HL-60 (cell line): ENCODE data around the gene ACOXL.

Source experiments
- DNase-seq, 2 experiments: peaks; one replicate each; pipeline ENCODE4 v3.0.0-alpha.2; 2010 to 2020; ENCODE audit warnings: low read depth in 1 of 2, low spot score in 1 of 2
- H3K27ac ChIP-seq: fragments of 250-450 bp; sonication (Bioruptor Pico); replicated peaks from 2 replicates; pipeline ENCODE4 v1.5.1; 2020; ENCODE audit warnings: mild to moderate bottlenecking, moderate library complexity
- H3K27me3 ChIP-seq: fragments of 250-450 bp; sonication (Bioruptor Pico); 2 replicates; pipeline ENCODE4 v1.5.1; 2021; ENCODE audit warnings: mild to moderate bottlenecking, moderate library complexity; ENCODE audit not compliant: insufficient read depth, poor library complexity, severe bottlenecking
- H3K4me3 ChIP-seq: replicated peaks from 2 replicates; pipeline ENCODE4 v1.5.1; 2011; ENCODE audit warnings: mild to moderate bottlenecking, control low read depth, low read length; ENCODE audit not compliant: insufficient read depth
- CTCF ChIP-seq: IDR thresholded peaks from one replicate; pipeline ENCODE4 v1.5.1; 2011; ENCODE audit warnings: low read length, control low read depth, inconsistent platforms; ENCODE audit not compliant: insufficient read depth
- GABPA ChIP-seq: IDR thresholded peaks from 2 replicates; pipeline ENCODE4 v1.6.1; 2012; ENCODE audit warnings: low read depth
- POLR2AphosphoS5 ChIP-seq: IDR thresholded peaks from 2 replicates; pipeline ENCODE4 v1.6.1; 2012; ENCODE audit warnings: low read depth
- REST ChIP-seq: IDR thresholded peaks from 2 replicates; pipeline ENCODE4 v1.6.1; 2012; ENCODE audit warnings: low read depth; ENCODE audit not compliant: insufficient replicate concordance
- SPI1 ChIP-seq: IDR thresholded peaks from 2 replicates; pipeline ENCODE4 v1.6.1; 2012; ENCODE audit warnings: low read depth, mild to moderate bottlenecking, borderline replicate concordance

ACOXL gene

GRCh38 chr2:110837446-110838409 lies 105.4 kb downstream of the ACOXL start:
- H3K4me3 ChIP-seq: no peak overlapping the region
- TF ChIP-seq CTCF: no peak
- no peak for TF ChIP-seq SPI1
- TF ChIP-seq REST: no peak
- no peak for TF ChIP-seq POLR2AphosphoS5
- no peak for TF ChIP-seq GABPA
- H3K27ac ChIP-seq: no peak overlapping the region
- H3K27me3 ChIP-seq: no peaks in the 10 kb centered on the region
- no peak for DNase-seq

- no peak overlapping the region for H3K27ac ChIP-seq
- no peak overlapping the region for H3K4me3 ChIP-seq
Observed at GRCh38 chr2:110838657-110839384, 106.4 kb downstream of the ACOXL start.

More at GRCh38 chr2:110838657-110839384, 106.4 kb downstream of the ACOXL start:
- TF ChIP-seq REST (no peak), SPI1 (no peak), GABPA (no peak), CTCF (no peak), POLR2AphosphoS5 (no peak)
- no peak for DNase-seq
- no peaks in the 10 kb centered on the region for H3K27me3 ChIP-seq
